ENCODE data around the gene FARS2.
A peak's percentile ranks its signal among the peaks of the same experiment; 100 is the strongest.
"Not testable (repeated sequence)": the region's sequence is repeated elsewhere in the genome, so short reads cannot be mapped to it uniquely, and the experiment has no call there.

FARS2 gene

GRCh38 chr6:5778317-5778857 is 517.1 kb downstream of the FARS2 start:
- no peak for DNase-seq

- no peak for DNase-seq
Measured at GRCh38 chr6:5778906-5779305, 517.6 kb downstream of the FARS2 start.

- no peak for DNase-seq
Measured at GRCh38 chr6:5781019-5781418, 519.7 kb downstream of the FARS2 start.

- DNase-seq: no peak
Measured at GRCh38 chr6:5781966-5782556, 520.7 kb downstream of the FARS2 start.

- DNase-seq: peak; percentile 44
Measured at GRCh38 chr6:5782783-5783547, 521.7 kb downstream of the FARS2 start.

- DNase-seq: no peak
Measured at GRCh38 chr6:5783584-5784089, 522.3 kb downstream of the FARS2 start.

GRCh38 chr6:5785249-5785648 is 523.9 kb downstream of the FARS2 start:
- DNase-seq: no peak

GRCh38 chr6:5786321-5786968 is 525.1 kb downstream of the FARS2 start:
- DNase-seq: no peak

- no peak for DNase-seq
Measured at GRCh38 chr6:5786969-5787720, 525.8 kb downstream of the FARS2 start.

- DNase-seq: not testable (repeated sequence)
Measured at GRCh38 chr6:5789426-5789825, 528.1 kb downstream of the FARS2 start.

GRCh38 chr6:5796555-5796954 is 535.2 kb downstream of the FARS2 start:
- not testable (repeated sequence) for DNase-seq

GRCh38 chr6:5806406-5806805 is 545.1 kb downstream of the FARS2 start:
- not testable (repeated sequence) for DNase-seq

- DNase-seq: no peak
Measured at GRCh38 chr6:5809450-5809849, 548.1 kb downstream of the FARS2 start.

- no peak for DNase-seq
Measured at GRCh38 chr6:5811997-5812396, 550.7 kb downstream of the FARS2 start.

- no peak for DNase-seq
Measured at GRCh38 chr6:5813625-5814027, 552.3 kb downstream of the FARS2 start.

- DNase-seq: no peak
Measured at GRCh38 chr6:5814116-5814515, 552.8 kb downstream of the FARS2 start.

GRCh38 chr6:5814901-5815300 is 553.6 kb downstream of the FARS2 start:
- no peak for DNase-seq

GRCh38 chr6:5817869-5818268 is 556.6 kb downstream of the FARS2 start:
- DNase-seq: no peak

GRCh38 chr6:5818959-5819358 is 557.6 kb downstream of the FARS2 start:
- no peak for DNase-seq

All from left hindlimb (tissue), 1 donor.